ENCODE results near the gene SLC22A7.

GRCh38 chr6:43347444-43347843, 49.4 kb downstream of the SLC22A7 start:
- TF ChIP-seq EP300 (IDR thresholded peaks at IDR 0.05), result no peak
- no peak for TF ChIP-seq CTCF (IDR thresholded peaks at IDR 0.05)
